K562 (cell line): Measurements from ENCODE around the gene VSIG4. TPM values are rescaled to one million over a fixed set of nuclear protein-coding genes. Genes with fewer than 3 reads are reported as not detected.

Experiments used
- ELF2 ChIP-seq: fragments of 250-450 bp; sonication (Bioruptor Pico); IDR thresholded peaks from 2 replicates; pipeline ENCODE4 v1.5.0; 2021; ENCODE audit warnings: mild to moderate bottlenecking
- HOXB6 ChIP-seq: fragments of 250-450 bp; sonication (Bioruptor Pico); IDR thresholded peaks from 2 replicates; pipeline ENCODE4 v1.5.1; 2022; ENCODE audit warnings: mild to moderate bottlenecking, borderline replicate concordance
- ILF3 ChIP-seq: fragments of 450-650 bp; IDR thresholded peaks from 2 replicates; pipeline ENCODE4 v1.6.1; 2018; ENCODE audit warnings: antibody characterized with exemption, mild to moderate bottlenecking, moderate library complexity, borderline replicate concordance
- MED1 ChIP-seq: sonication (generic); formaldehyde crosslinking; IDR thresholded peaks from 2 replicates; pipeline ENCODE4 v1.8.1; 2023; ENCODE audit warnings: missing genetic modification reagents, borderline replicate concordance
- NCOA1 ChIP-seq: fragments of 450-650 bp; IDR thresholded peaks from 2 replicates; pipeline ENCODE4 v1.6.1; 2016; ENCODE audit warnings: low read depth
- NR1H2 ChIP-seq: sonication (generic); formaldehyde crosslinking; IDR thresholded peaks from 2 replicates; pipeline ENCODE4 v1.4.0; 2020; ENCODE audit warnings: mild to moderate bottlenecking, missing genetic modification reagents
- NR2F6 ChIP-seq: fragments of 450-650 bp; formaldehyde crosslinking; IDR thresholded peaks from 2 replicates; pipeline ENCODE4 v1.4.0; 2020; ENCODE audit warnings: mild to moderate bottlenecking
- NUFIP1 ChIP-seq: fragments of 450-650 bp; IDR thresholded peaks from 2 replicates; pipeline ENCODE4 v1.6.1; 2018; ENCODE audit not compliant: partially characterized antibody
- PHTF2 ChIP-seq: fragments of 250-450 bp; sonication (Bioruptor Pico); IDR thresholded peaks from 2 replicates; pipeline ENCODE4 v1.5.0; 2021; ENCODE audit warnings: mild to moderate bottlenecking
- POU5F1 ChIP-seq: fragments of 150-350 bp; IDR thresholded peaks from 2 replicates; pipeline ENCODE4 v1.6.1; 2014; ENCODE audit warnings: borderline replicate concordance, low read length, low read depth, mild to moderate bottlenecking; ENCODE audit not compliant: partially characterized antibody
- PTRF ChIP-seq: fragments of 450-650 bp; IDR thresholded peaks from 2 replicates; pipeline ENCODE4 v1.6.1; 2016; ENCODE audit warnings: mild to moderate bottlenecking, missing genetic modification characterization, missing compliant biosample characterization
- SFPQ ChIP-seq: fragments of 200-400 bp; formaldehyde crosslinking; IDR thresholded peaks from 2 replicates; pipeline ENCODE4 v1.6.1; 2017; ENCODE audit warnings: mild to moderate bottlenecking, low read depth, low read length, moderate library complexity
- XRCC4 ChIP-seq: IDR thresholded peaks from one replicate; pipeline ENCODE4 v1.6.1; 2011; ENCODE audit not compliant: insufficient read depth, insufficient read length; ENCODE audit errors: extremely low read depth
- ZC3H8 ChIP-seq: fragments of 450-650 bp; IDR thresholded peaks from 2 replicates; pipeline ENCODE4 v1.6.1; 2017
- ZKSCAN8 ChIP-seq: fragments of 200-800 bp; sonication (Bioruptor generic); IDR thresholded peaks from 2 replicates; pipeline ENCODE4 v1.6.1; 2016; ENCODE audit warnings: missing genetic modification characterization, missing compliant biosample characterization
- ZNF384 ChIP-seq: IDR thresholded peaks from 2 replicates; pipeline ENCODE4 v1.6.1; 2012; ENCODE audit warnings: low read depth, low read length, improper control_type of control experiment
- ZNF583 ChIP-seq: fragments of 250-450 bp; sonication (Bioruptor Pico); IDR thresholded peaks from 2 replicates; pipeline ENCODE4 v1.4.0; 2020
- ZNF584 ChIP-seq: fragments of 200-800 bp; sonication (Bioruptor generic); IDR thresholded peaks from 2 replicates; pipeline ENCODE4 v1.6.1; 2016; ENCODE audit warnings: low read depth, mild to moderate bottlenecking, missing genetic modification characterization, missing compliant biosample characterization
- ZNF586 ChIP-seq: fragments of 450-650 bp; formaldehyde crosslinking; conservative IDR thresholded peaks from 2 replicates; pipeline ENCODE4 v1.4.0; 2020; ENCODE audit warnings: mild to moderate bottlenecking, moderate library complexity
- ZNF707 ChIP-seq: fragments of 250-450 bp; sonication (Bioruptor Pico); conservative IDR thresholded peaks from 2 replicates; pipeline ENCODE4 v1.8.0; 2022; ENCODE audit warnings: inconsistent platforms, mild to moderate bottlenecking, moderate library complexity
- polyA plus RNA-seq, 8 experiments: library from polyadenylated mRNA; depleted of rRNA in 4 of 8; stranded (reverse) in 5 of 8; unstranded in 3 of 8; fragments of >200 nt; fragmentation: Nextera tagmentation in 2 of 8; fragmentation: Illumina TruSeq in 1 of 8; extraction: Ambion mirVana in 2 of 8; extraction: Trizol in 1 of 8; gene quantifications; 2 replicates each; pipeline versions ENCODE4 v1.2.1 to v1.2.3, GENCODE V29; 2011 to 2014; ENCODE audit warnings: inconsistent platforms in 1 of 8, missing spikeins in 1 of 8
- total RNA-seq, 7 experiments: library from RNA; depleted of rRNA in 6 of 7; stranded (reverse); fragments of >200 nt in 6 of 7; fragmentation: Illumina TruSeq in 2 of 7; extraction: Trizol in 2 of 7; gene quantifications; 2 replicates each; pipeline versions ENCODE4 v1.2.1 to v1.2.3, GENCODE V29; 2011 to 2021; ENCODE audit warnings: low replicate concordance in 1 of 7
- TF ChIP-seq, protein P1 (sequence below): sonication (generic); IDR thresholded peaks from 2 replicates; pipeline ENCODE4 v1.6.1; 2016
- TF ChIP-seq, protein P2 (sequence below): sonication (generic); formaldehyde crosslinking; IDR thresholded peaks from 2 replicates; pipeline ENCODE4 v1.8.1; 2023; ENCODE audit warnings: mild to moderate bottlenecking, missing genetic modification reagents, moderate library complexity
- TF ChIP-seq, protein P3 (sequence below): fragments of 250-450 bp; sonication (Bioruptor Pico); IDR thresholded peaks from 2 replicates; pipeline ENCODE4 v1.8.0; 2022; ENCODE audit warnings: inconsistent platforms, mild to moderate bottlenecking, moderate library complexity, borderline replicate concordance

The VSIG4 gene
- total and polyA plus RNA-seq, 9 of the 15 experiments (the other 6 are each of a cell fraction or from before 2014, with no cell fraction given) = 0.22 to 1.6 (median 0.46) TPM; not detected in 1

DNA sequence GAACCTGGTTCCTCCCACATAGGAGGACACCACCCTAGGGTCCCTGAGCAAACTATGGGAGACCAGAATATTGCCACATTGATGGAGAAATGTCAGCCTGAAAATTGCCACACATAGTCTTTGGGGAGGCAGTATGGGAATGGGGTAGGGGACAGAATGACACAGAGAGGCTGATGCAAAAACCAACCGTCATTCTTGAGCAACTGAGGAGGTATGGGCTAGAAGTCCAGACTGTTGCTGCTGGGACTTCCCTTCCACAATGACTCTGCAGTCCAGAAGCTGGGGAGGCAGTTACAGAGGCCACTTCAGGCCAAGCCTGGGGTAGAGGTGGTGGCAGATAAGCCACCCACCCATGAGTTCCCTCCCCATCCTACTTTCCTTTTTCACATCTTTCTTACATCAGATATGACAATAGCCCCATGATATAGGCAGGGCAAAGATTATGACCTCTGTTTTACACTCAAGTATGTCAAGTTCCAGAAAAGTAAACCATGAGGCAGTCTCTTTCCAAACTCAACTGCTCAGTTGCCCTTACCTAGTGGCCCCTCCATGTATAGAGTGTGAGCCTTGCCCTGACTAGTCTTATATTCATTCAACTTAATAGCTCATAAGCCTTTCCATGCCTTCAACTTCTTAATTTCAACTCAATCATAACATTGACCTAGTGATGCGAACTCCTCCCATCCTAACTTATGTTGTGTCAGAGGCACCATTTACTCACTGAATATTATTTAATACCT is 41.7 kb downstream of the VSIG4 start (continued):
- TF ChIP-seq SFPQ = no peak
- peak; percentile 98 for TF ChIP-seq NCOA1
- TF ChIP-seq NUFIP1 = no peak
- no peak for TF ChIP-seq ZNF707 (CRISPR knock-in tag)
- TF ChIP-seq ZC3H8 = no peak
- no peak for TF ChIP-seq ZNF583 (CRISPR knock-in tag)
- TF ChIP-seq POU5F1 = no peak
- no peak; the same call in 1 of the 2 replicates for TF ChIP-seq ELF2 (CRISPR knock-in tag)
- TF ChIP-seq ILF3 = no peak
- TF ChIP-seq PHTF2 (CRISPR knock-in tag) = no peak
- TF ChIP-seq MED1 (CRISPR knock-in tag) = no peak
- 0 out of 2 replicates have a peak, but pooled peaks have one; percentile 4 for TF ChIP-seq NR2F6 (CRISPR knock-in tag)
- TF ChIP-seq NR1H2 (CRISPR knock-in tag) = no peak
- TF ChIP-seq ZNF384 = no peak
- no peak for TF ChIP-seq HOXB6 (CRISPR knock-in tag)
- TF ChIP-seq, protein P1, sequence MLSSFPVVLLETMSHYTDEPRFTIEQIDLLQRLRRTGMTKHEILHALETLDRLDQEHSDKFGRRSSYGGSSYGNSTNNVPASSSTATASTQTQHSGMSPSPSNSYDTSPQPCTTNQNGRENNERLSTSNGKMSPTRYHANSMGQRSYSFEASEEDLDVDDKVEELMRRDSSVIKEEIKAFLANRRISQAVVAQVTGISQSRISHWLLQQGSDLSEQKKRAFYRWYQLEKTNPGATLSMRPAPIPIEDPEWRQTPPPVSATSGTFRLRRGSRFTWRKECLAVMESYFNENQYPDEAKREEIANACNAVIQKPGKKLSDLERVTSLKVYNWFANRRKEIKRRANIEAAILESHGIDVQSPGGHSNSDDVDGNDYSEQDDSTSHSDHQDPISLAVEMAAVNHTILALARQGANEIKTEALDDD = peak; percentile 97
- TF ChIP-seq ZNF584 (CRISPR knock-in tag) = peak; percentile 84; the same call in 1 of the 2 replicates
- TF ChIP-seq XRCC4 = no peak
- no peak for TF ChIP-seq PTRF (tag)
- no peak for TF ChIP-seq ZNF586
- TF ChIP-seq, protein P2, sequence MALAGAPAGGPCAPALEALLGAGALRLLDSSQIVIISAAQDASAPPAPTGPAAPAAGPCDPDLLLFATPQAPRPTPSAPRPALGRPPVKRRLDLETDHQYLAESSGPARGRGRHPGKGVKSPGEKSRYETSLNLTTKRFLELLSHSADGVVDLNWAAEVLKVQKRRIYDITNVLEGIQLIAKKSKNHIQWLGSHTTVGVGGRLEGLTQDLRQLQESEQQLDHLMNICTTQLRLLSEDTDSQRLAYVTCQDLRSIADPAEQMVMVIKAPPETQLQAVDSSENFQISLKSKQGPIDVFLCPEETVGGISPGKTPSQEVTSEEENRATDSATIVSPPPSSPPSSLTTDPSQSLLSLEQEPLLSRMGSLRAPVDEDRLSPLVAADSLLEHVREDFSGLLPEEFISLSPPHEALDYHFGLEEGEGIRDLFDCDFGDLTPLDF (CRISPR knock-in tag) = no peak
- TF ChIP-seq, protein P3, sequence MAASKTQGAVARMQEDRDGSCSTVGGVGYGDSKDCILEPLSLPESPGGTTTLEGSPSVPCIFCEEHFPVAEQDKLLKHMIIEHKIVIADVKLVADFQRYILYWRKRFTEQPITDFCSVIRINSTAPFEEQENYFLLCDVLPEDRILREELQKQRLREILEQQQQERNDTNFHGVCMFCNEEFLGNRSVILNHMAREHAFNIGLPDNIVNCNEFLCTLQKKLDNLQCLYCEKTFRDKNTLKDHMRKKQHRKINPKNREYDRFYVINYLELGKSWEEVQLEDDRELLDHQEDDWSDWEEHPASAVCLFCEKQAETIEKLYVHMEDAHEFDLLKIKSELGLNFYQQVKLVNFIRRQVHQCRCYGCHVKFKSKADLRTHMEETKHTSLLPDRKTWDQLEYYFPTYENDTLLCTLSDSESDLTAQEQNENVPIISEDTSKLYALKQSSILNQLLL (CRISPR knock-in tag) = no peak
- peak; percentile 90 for TF ChIP-seq ZKSCAN8 (CRISPR knock-in tag)
